Fibroblast of mammary gland (primary cell): Measurements from ENCODE around the gene UNC119B.
A peak's percentile ranks its signal among the peaks of the same experiment; 100 is the strongest.

Experiments used
- DNase-seq: peaks from one replicate; pipeline ENCODE4 v3.0.0-alpha.2; 2010; ENCODE audit warnings: low read depth
- H3K4me3 ChIP-seq: 2 replicates; pipeline ENCODE4 v1.5.1; 2011; ENCODE audit warnings: low read depth, mild to moderate bottlenecking, low read length, moderate library complexity; ENCODE audit not compliant: control insufficient read depth
- CTCF ChIP-seq: conservative IDR thresholded peaks from 2 replicates; pipeline ENCODE4 v1.5.1; 2011; ENCODE audit warnings: low read depth, low read length, inconsistent platforms; ENCODE audit not compliant: control insufficient read depth, insufficient read depth

UNC119B gene

GRCh38 chr12:120764816-120765215 is 54.6 kb downstream of the UNC119B start:
- peak; percentile 25 for DNase-seq
- no peak for TF ChIP-seq CTCF
- no peak overlapping the region for H3K4me3 ChIP-seq

- no peak overlapping the region for H3K4me3 ChIP-seq
- no peak for TF ChIP-seq CTCF
- no peak for DNase-seq
These were observed 56.3 kb downstream of the UNC119B start for GRCh38 chr12:120766566-120766965.

- DNase-seq: no peak
- H3K4me3 ChIP-seq: no peak overlapping the region
- no peak for TF ChIP-seq CTCF
These were observed 57.1 kb downstream of the UNC119B start for GRCh38 chr12:120767071-120768024.

GRCh38 chr12:120771097-120771496 is 60.8 kb downstream of the UNC119B start:
- TF ChIP-seq CTCF: no peak
- DNase-seq: no peak
- H3K4me3 ChIP-seq: no peak overlapping the region
